PC-9 (cell line): Measurements from ENCODE around the gene KIF17.

ENCODE experiments used
- CTCF ChIP-seq: fragments of 200-600 bp; sonication (generic); conservative IDR thresholded peaks from 2 replicates; pipeline ENCODE4 v1.6.1; 2017; ENCODE audit warnings: mixed run types, antibody characterized with exemption, mild to moderate bottlenecking, moderate library complexity
- EZH2 ChIP-seq: fragments of 200-600 bp; sonication (generic); IDR thresholded peaks from 2 replicates; pipeline ENCODE4 v1.8.0; 2017; ENCODE audit warnings: antibody characterized with exemption, low read depth

DNA sequence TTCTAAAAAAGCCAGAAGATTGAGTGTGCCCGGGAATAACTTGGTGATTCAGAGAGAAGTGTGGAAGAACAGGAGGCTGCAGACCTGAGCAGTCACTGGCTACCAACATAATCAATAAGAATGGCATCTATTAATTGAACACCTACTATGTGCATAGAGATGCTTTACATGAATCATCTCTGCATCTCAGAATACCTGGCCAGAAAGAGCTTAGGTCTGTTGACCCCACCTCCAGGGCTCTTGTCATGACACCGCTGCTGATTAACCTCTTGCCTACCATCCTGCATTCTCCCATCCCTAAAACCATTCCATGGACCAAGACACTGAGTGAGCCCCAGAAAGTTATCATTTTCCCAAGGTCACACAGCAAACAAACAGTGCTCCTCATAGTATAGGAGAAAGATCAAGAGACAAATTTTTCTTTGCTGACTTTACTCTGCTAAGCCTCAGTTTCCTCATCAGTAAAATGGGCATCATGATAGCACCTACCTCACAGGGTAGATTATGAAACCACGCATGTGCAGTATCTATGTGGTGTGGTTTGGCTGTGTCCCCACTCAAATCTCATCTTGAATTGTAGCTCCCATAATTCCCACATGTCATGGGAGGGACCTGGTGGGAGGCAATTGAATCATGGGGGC is 100.8 kb downstream of the KIF17 start:
- TF ChIP-seq CTCF (no peak), EZH2 (no peak)
